HG03342 (cell line): ENCODE results near the gene PATJ.
"Not testable (repeated sequence)": the region's sequence is repeated elsewhere in the genome, so short reads cannot be mapped to it uniquely, and the experiment has no call there.

ENCODE experiments used
- ATAC-seq: cut with Tn5 transposase; IDR thresholded peaks from one replicate; pipeline ENCODE4 v1.9.1; 2021; ENCODE audit warnings: mild to moderate bottlenecking, moderate library complexity; ENCODE audit not compliant: unreplicated experiment

PATJ gene, protein sequence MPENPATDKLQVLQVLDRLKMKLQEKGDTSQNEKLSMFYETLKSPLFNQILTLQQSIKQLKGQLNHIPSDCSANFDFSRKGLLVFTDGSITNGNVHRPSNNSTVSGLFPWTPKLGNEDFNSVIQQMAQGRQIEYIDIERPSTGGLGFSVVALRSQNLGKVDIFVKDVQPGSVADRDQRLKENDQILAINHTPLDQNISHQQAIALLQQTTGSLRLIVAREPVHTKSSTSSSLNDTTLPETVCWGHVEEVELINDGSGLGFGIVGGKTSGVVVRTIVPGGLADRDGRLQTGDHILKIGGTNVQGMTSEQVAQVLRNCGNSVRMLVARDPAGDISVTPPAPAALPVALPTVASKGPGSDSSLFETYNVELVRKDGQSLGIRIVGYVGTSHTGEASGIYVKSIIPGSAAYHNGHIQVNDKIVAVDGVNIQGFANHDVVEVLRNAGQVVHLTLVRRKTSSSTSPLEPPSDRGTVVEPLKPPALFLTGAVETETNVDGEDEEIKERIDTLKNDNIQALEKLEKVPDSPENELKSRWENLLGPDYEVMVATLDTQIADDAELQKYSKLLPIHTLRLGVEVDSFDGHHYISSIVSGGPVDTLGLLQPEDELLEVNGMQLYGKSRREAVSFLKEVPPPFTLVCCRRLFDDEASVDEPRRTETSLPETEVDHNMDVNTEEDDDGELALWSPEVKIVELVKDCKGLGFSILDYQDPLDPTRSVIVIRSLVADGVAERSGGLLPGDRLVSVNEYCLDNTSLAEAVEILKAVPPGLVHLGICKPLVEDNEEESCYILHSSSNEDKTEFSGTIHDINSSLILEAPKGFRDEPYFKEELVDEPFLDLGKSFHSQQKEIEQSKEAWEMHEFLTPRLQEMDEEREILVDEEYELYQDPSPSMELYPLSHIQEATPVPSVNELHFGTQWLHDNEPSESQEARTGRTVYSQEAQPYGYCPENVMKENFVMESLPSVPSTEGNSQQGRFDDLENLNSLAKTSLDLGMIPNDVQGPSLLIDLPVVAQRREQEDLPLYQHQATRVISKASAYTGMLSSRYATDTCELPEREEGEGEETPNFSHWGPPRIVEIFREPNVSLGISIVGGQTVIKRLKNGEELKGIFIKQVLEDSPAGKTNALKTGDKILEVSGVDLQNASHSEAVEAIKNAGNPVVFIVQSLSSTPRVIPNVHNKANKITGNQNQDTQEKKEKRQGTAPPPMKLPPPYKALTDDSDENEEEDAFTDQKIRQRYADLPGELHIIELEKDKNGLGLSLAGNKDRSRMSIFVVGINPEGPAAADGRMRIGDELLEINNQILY (N-terminal part only)

DNA sequence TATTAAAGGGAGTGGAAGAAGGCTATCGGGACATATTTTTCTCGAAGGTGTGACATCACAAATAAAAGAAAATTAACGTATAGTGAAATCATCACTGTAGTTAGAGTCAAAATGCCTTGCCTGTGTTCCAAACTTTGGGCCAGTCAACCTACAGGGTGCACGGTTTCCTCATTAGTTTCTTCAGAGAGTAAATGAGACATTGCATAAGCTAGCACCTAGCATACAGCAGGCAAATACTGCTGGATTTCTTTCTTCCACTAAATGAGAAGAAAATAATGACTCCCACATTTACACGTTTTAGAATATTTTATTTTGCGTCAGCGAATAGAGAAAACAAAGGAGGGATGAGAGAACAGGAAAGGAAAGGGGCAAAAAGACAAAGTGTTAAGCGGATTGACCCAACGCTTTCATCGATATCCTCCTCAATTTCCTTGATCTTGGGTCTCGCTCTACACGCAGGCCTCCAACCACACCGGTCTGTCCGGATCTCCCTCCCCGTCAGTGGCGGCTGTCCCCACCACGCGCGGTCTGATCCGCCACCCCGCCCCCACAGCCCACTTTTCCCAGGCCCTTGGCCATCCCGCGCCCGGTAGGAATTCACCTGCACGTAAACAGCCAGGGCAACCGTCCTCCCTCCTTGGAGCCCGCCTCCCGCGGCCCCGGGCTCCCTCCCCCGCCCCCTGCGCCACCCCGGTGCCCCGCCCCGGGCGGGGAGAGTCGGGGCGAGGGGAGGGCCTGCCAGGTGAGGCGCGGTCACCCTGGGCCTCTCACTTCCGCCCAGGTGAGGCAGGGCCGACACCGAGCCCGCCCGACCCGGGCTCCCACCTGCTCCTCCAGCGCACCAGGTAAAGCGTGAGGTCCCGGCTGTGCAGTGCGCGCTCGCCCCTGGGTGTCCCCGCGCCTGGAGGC lies at the start of gene PATJ:
Gene PATJ, plus strand, starts transcription at position 770 of the 909 bp plus-strand sequence. CDS start 20,413 bp downstream, outside the sequence.
- ATAC-seq = peak; percentile 69

DNA sequence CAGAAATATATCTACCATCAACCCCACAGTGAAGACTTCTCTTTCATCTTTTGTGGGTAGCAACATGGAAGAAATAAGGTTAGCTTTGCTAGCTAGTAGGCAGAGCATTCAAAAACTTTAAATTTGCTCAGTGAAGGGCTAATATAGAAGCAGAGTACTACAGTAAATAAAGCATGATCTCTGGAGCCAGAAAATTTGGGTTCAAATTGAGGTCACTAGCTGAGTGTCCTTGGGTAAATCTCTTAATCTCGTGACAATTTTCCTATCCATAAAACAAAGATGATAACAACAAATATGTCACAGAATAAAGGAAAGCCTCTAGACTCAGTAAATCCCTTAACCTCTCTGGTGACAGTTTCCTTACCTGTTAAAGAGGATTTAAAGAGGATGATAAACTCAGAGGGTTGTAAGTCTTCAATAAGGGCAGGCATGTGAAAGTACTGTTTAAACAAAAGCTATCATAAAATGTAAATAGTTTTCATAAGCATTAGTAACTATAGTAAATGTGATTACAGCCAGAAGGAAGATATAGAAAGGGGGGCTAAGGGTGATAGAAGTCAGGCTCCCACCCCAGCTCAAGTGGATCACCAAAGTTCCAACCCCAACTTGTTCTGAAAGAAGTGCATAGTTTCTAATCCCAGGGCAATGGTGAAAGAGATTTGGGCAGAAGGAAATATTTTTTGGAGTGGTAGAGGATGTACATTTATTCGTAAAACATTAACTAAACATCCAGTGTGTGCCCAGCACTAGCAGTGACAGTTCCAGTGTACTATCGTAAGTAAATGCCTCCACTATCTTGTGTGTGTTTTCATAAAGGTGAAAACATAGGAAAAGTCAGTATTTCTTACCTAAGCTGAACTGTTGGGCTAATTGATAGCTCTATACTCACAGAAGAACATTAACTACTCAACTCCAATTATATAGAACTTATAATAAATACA lies 42.1 kb upstream of the PATJ start:
- ATAC-seq = no peak

DNA sequence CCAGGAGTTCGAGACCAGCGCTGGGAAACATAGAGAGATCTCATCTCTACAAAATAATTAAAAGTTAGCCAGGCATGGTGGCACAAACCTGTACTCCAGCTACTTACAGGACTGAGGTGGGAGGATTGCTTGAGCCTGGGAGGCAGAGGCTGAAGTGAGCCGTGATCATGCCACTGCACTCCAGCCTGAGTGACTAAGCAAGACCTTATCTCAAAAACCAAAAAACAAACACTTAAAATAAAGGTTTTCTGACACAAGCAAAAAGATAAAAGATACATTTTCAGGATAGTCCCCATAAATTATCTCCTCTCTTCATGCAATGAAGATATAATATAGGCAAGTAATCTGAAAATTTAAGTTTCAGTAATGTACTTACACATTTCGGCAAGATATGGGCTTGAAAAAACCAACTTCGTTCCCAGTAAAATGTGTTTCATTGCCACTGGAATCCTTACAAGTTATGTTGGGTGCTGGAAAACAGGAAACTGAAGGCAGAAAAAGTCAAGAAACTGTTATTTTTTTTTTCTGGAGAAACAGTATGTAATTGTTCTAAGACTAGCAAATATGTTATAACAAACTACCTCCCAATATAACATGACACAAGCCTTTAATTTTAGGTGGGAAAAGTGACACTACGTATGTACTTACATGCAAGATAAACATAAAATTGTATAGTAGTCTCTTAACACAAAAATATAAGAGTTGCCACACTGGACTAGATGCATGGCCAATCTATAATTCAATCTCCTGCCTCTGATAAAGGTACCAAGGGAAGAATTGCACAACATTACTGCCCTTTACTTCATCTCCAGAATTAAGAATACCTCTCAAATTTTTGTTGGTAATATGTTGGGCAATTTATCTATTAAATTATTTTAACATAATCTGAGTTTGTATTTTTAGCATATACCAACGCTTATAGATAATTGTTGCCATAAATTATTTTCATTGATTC lies 33.0 kb upstream of the PATJ start:
- no peak for ATAC-seq

DNA sequence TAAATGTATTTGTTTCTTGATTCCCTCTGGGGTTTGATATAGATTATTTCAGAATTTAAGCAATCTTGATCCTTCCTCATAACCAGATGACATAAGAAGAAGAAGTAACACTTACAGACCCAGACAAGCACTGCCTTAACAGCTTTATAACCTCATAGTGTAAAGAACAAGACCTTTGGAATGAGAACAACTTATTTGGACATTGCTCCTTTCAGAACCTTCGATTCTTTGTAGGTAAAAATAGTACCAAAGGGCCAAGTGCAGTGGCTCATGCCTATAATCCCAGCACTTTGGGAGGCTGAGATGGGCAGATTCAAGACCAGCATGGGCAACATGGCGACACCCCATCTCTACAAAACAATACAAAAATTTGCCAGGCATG lies 32.4 kb upstream of the PATJ start:
- ATAC-seq = no peak

DNA sequence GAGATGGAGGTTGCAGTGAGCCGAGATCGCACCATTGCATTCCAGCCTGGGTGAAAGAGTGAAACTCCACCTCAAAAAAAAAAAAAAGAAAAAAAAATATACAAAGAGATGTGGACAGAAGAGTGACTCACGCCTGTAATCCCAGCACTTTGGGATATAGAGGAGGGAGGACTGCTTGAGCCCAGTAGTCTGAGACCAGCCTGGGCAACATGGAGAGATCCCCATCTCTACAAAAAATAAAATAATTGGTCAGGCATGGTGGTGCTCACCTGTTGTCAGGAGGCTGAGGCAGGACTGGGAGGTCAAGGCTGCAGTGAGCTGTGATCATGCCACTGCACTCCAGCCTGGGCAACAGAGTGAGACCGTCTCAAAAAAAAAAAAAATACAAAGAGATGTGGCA lies 31.0 kb upstream of the PATJ start:
- ATAC-seq = not testable (repeated sequence)

DNA sequence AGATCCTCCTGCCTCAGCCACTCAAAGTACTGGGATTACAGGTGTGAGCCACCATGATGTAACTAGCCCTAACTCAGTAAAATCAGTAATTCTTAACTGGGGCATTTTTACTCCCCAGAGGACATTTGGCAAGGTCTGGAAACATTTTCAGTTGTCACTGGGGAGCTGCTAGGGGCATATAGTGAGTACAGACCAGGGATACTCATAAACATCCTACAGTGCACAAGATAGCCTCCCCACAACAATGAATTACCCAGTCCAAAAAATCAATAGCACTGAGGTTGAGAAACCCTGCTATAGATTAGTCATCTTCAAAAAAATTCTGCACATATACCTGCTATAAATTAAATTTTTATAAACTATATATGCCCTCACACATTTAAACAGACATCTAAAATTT lies 30.3 kb upstream of the PATJ start:
- no peak for ATAC-seq

DNA sequence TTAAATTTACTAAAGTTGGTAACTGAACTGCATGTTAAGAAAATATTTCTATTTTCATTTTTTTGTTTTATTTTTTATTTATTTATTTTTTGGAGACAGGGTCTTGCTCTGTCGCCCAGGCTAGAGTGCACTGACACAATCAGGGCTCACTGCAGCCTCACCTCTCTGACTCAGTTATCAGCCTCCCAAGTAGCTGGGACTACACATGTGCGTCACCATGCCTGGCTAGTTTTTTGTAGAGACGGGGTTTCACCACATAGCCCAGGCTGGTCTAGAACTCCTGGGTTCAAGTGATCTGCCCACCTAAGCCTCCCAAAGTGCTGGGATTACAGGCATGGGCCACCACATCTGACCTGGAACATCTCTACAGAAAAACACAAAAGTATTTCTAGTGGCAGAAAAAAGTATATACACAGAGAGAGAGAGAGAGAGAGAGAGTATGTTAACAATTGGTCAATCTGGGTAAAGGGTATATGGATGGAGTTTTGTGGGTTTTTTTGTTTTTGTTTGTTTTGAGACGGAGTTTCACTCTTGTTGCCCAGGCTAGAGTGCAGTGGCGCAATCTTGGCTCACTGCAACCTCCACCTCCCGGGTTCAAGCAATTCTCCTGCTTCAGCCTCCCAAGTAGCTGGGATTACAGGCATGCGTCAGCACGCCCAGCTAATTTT lies 23.1 kb upstream of the PATJ start:
- not testable (repeated sequence) for ATAC-seq

DNA sequence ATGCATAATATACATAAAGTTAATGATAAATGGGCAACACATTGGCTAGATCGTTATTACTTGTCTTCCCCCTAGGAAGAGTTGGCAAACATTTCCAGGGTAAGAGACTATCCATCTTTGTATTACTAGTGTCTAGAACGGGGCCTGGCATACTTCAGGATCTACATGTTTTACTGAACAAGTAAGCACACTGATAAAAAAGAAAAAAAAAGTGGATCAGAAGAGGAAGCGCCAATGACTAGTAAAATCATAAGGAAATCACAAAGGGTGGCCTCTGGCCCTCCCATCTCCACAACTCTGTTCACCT lies 17.8 kb upstream of the PATJ start:
- ATAC-seq = no peak

DNA sequence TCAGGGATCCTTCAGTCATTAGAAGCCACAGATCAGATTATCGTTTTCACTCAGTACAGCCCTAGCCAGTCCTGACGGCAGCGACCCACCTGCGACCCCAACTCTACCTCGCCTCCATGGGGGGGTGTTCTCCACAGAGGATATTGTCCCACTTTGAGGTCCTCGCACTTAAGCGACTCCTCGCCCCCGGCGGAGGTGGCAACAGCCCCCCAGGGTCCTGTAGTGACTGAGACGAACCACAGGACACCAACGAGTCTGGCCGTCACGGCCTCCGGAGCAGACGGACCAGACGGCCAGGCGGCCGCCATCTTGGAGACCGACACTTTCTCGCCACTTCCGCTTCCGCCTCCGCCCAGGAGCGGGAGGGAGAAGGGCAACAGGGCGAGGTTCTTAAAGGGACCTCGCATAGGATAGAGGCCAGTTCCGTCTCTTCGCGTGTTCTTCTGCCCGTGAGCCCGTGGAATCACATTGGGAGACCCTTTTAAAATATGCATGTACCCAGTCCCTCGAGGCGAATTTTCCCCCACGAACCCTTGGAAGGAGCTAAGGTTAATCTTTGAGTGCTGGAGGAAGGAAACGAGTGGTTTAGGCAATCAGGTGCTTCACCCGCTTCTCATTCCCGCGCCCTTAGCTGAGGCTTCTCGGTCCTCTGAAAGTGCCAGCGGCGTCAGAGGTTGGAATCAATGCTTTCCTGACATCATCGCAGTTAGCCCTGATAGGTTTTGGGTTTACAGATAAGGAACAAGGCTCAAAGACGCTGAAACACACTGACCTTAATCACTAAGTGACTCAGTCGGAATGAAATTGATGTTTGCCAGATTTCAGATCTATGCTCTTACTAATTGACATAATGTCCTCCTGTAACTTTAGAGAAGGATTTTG lies 17.2 kb upstream of the PATJ start, which contains the start of gene TM2D1:
Gene TM2D1, minus strand, starts transcription at position 329 of the 882 bp plus-strand sequence. Its CDS starts 21 bp downstream, at position 308.
- peak; percentile 100 for ATAC-seq

DNA sequence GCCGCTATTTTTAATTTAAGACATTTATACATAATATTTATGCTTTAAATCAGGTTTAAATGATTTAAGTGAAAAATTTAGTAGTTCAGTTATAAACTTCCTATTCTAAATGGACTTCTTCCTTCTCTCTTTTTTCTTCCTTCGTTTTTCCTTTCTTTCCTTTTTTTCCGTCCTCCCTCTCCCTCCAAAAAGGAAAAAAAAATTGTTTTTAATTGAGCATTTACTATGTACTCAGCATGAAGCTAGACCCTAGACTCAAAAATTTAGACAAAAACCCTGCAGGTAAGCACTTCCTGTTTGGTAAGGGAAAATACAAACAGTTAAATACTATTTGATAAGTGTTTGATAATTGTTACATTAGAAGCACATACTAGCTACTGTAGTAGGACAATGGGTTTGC lies 14.7 kb upstream of the PATJ start:
- ATAC-seq = no peak

DNA sequence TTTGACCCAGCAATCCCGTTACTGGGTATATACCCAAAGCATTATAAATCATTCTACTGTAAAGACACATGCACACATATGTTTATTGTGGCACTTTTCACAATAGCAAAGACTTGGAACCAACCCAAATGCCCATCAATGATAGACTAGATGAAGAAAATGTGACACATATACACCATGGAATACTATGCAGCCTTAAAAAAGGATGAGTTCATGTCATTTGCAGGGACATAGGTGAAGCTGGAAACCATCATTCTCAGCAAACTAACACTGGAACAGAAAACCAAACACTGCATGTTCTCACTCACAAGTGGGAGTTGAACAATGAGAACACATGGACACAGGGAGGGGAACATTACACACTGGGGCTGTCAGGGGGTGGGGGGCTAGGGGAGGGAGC lies 11.6 kb upstream of the PATJ start:
- not testable (repeated sequence) for ATAC-seq

DNA sequence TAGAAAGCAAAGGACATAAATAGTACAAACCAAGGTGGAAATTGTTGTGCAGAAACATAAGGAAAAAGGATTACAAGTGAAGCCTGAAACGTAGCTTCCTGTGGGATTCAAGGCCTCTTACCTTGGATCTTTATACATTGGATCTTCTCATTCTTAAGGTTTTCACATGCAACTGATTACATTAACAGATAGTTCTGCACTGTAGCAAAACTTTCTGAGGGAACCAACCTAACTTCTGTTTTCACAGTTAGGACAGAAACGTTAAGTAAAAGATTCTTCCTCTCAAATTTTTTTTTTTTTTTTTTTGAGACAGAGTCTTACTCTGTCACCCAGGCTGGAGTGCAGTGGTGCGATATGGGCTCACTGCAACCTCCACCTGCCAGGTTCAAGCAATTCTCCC lies 9.6 kb upstream of the PATJ start:
- ATAC-seq = no peak

DNA sequence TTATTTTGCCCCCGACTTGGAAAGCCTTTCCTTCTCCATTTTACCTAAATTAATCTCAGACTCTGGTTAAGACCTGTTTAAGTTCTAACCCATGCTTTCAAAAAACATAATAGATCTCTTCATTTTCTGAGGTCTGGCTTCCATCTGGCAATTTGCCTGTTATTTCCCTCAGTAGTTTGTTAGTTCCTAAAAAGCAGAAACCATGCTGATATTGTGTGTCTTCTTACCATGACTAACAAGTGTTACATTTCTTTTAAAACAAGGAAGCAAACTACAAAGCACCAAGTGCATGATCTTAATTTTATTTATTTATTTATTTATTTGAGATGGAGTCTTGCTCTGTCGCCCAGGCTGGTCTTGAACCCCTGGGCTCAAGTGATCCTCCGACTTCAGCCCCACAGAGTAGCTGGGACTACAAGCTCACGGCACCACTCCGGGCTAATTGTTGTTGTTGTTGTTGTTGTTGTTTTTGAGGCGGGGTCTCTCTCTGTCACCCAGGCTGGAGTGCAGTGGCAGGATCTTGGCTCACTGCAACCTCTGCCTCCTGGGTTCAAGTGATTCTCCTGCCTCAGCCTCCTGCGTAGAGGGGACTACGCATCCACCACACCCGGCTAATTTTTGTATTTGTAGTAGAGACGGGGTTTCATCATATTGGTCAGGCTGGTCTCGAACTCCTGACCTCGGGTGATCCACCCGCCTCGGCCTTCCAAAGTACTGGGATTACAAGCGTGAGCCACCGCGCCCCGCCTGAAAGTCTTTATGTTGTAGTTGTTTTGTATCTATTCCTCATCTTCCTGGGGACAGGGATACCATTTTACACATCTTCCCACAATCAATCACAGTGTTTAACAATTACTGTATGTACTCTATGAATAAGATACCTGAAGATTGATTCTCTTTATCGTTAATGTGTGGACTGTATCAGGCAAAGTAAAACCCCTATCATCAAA lies 1.3 kb upstream of the PATJ start:
- no peak for ATAC-seq

DNA sequence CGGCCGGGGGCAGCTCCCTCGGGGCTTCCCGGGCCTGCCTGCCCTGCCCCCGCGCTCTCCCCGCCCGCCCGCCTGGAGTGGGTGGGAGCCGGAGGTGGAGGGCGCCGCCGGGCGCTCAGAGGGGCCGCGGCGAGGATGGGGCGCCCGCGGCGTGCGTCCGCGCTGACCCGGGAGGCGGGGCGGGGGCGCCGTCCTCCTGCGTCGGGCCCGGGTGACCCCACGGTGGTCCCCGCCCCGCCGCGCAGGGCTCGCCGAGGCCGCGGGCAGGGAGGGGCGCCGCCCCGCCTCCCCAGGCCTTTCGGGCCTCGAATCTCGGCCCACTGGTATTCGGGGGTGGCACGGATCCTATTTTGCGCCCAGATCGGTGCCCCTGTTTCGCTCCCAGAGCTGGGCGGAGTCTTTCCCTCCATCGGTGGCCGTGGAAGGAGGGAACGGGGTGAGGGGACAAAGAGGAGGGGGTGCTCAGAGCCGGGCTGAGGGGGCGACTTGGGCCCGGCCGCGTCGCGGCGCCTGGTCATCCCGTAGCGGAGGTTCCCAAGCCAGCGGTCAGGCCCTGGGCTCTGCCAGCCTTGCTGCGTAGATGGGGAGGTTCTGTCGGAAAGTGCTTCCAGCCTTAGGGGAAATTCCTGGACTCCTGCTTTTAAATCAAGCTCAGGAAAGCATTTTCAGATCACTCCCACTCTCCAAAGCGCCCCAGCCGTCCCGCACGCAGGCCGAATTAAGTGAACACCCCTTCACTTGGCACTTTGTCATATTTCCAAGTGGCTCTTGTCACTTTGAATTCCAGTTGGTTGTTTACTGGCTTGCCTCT lies 545 bp downstream of the PATJ start:
- peak; percentile 50 for ATAC-seq

DNA sequence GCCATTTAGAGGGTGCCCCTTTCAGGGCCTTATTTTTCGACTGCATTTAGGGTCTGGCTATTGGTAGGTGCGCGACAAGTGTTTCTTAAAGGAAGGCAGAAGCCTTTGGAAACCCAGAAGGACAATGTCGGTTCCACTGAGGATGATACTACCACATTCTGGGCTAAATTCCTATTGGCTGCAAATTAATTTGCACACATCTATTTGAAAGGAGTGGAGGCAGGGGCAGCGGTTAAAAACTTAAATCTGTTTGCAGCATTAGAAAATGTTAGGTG lies 1.1 kb downstream of the PATJ start:
- ATAC-seq = no peak
